GM21723 (cell line): ENCODE data around the gene GATA5.

Experiments used
- ATAC-seq: cut with Tn5 transposase; IDR thresholded peaks from one replicate; pipeline ENCODE4 v1.9.1; 2021; ENCODE audit warnings: mild to moderate bottlenecking, moderate library complexity; ENCODE audit not compliant: unreplicated experiment

The GATA5 gene

GRCh38 chr20:62473717-62474603 lies 1.8 kb downstream of the GATA5 start:
- ATAC-seq, result no peak

GRCh38 chr20:62472941-62473585 lies 2.7 kb downstream of the GATA5 start:
- no peak for ATAC-seq

GRCh38 chr20:62472138-62472940 lies 3.5 kb downstream of the GATA5 start:
- no peak for ATAC-seq

- no peak for ATAC-seq
Measured at GRCh38 chr20:62470459-62470858, 5.3 kb downstream of the GATA5 start.

GRCh38 chr20:62470001-62470400 lies 5.8 kb downstream of the GATA5 start:
- ATAC-seq, result no peak

GRCh38 chr20:62469352-62469751 lies 6.4 kb downstream of the GATA5 start:
- ATAC-seq, result no peak

GRCh38 chr20:62466806-62467537 lies 8.8 kb downstream of the GATA5 start:
- ATAC-seq, result no peak

GRCh38 chr20:62466072-62466760 lies 9.6 kb downstream of the GATA5 start:
- ATAC-seq, result no peak

GRCh38 chr20:62464990-62465389 lies 10.8 kb downstream of the GATA5 start:
- ATAC-seq, result no peak

- no peak for ATAC-seq
Measured at GRCh38 chr20:62464425-62464770, 11.4 kb downstream of the GATA5 start.

- ATAC-seq, result no peak
Measured at GRCh38 chr20:62463651-62464424, 12.0 kb downstream of the GATA5 start.

GRCh38 chr20:62462976-62463592 lies 12.7 kb downstream of the GATA5 start:
- ATAC-seq, result no peak

- ATAC-seq, result no peak
Measured at GRCh38 chr20:62461834-62462233, 14.0 kb downstream of the GATA5 start.

GRCh38 chr20:62461157-62461556 lies 14.6 kb downstream of the GATA5 start:
- no peak for ATAC-seq

GRCh38 chr20:62460678-62461077 lies 15.1 kb downstream of the GATA5 start:
- ATAC-seq, result no peak

GRCh38 chr20:62459488-62459887 lies 16.3 kb downstream of the GATA5 start:
- ATAC-seq, result no peak

GRCh38 chr20:62458275-62459251 lies 17.2 kb downstream of the GATA5 start:
- ATAC-seq, result no peak

- ATAC-seq, result no peak
Measured at GRCh38 chr20:62457831-62458230, 18.0 kb downstream of the GATA5 start.
